Body of pancreas (tissue), 4 donors: Measurements from ENCODE around the gene EFNA2. TPM values are rescaled to one million over a fixed set of nuclear protein-coding genes. Genes with fewer than 3 reads are reported as not detected.

Source experiments
- ATAC-seq: fragments of 150-250 bp; one replicate; pipeline ENCODE4 v1.9.1; 2016
- DNase-seq, 4 donors: peaks; one replicate each; pipeline ENCODE4 v3.0.0-alpha.2; 2019
- H3K27ac ChIP-seq, 4 donors: fragments of 200-600 bp; sonication (generic); 1 replicate in 3 of 4; 2 replicates in 1 of 4; pipeline versions ENCODE4 v1.5.1 to v1.6.1; 2016 to 2019; ENCODE audit warnings: mild to moderate bottlenecking in 1 of 4, mixed read lengths in 1 of 4, moderate library complexity in 1 of 4
- H3K27me3 ChIP-seq, 2 donors: fragments of 200-600 bp; sonication (generic); one replicate each; pipeline ENCODE4 v1.6.0; 2016; ENCODE audit warnings: mild to moderate bottlenecking in 1 of 2
- H3K36me3 ChIP-seq, 2 donors: fragments of 200-600 bp; sonication (generic); replicated peaks in 1 of 2; 2 replicates each; pipeline ENCODE4 v1.5.1; 2016; ENCODE audit warnings: low read depth in 2 of 2; ENCODE audit not compliant: insufficient read depth in 1 of 2
- H3K4me1 ChIP-seq: fragments of 200-600 bp; sonication (generic); one replicate; pipeline ENCODE4 v1.6.0; 2016
- H3K4me3 ChIP-seq, 2 donors: fragments of 200-600 bp; sonication (generic); 1 replicate in 1 of 2; 2 replicates in 1 of 2; pipeline ENCODE4 v1.5.1; 2016 to 2019
- H3K9me3 ChIP-seq, 3 donors: fragments of 200-600 bp; sonication (generic); 1 replicate in 2 of 3; 2 replicates in 1 of 3; pipeline ENCODE4 v1.5.1; 2016
- CTCF ChIP-seq, 7 experiments: fragments of 450-650 bp in 4 of 7; fragments of 200-600 bp in 3 of 7; sonication (generic) in 3 of 7; IDR thresholded peaks; one replicate each; pipeline ENCODE4 v1.5.1; 2016 to 2019; ENCODE audit warnings: antibody characterized with exemption in 7 of 7
- POLR2A ChIP-seq, 3 donors: fragments of 450-650 bp; IDR thresholded peaks; one replicate each; pipeline ENCODE4 v1.6.1; 2016; ENCODE audit warnings: antibody characterized with exemption in 3 of 3, mild to moderate bottlenecking in 2 of 3
- WGBS, 2 donors: methylation state at CpG; one replicate each; pipeline ENCODE4 v1.1.5; 2017; 5-methylcytosine and 5-hydroxymethylcytosine counted together
- intact Hi-C: fragments of 100-400 bp; cut with DNase I; formaldehyde crosslinking; loops from one replicate; pipeline ENCODE4 v1.15.1; 2023
- total RNA-seq, 2 donors: library from RNA; depleted of rRNA; stranded (reverse); fragments of >200 nt; gene quantifications; one replicate each; pipeline ENCODE4 v1.1.0, GENCODE V29; 2016

EFNA2 gene
- total RNA-seq, 2 donors from 2014 or later: not detected

- DNase-seq: peak in 1 of 4 donors; percentile 12
- Histone ChIP-seq H3K4me1 (peaks cover 91% of the 10 kb centered on the region), H3K27ac (peak overlapping the region; percentile 97 to 100 (median 100)), H3K36me3 (peaks cover 28 to 30% of the 10 kb centered on the region in 2 donors), H3K27me3 (no peaks in the 10 kb centered on the region), H3K4me3 (no peak overlapping the region), H3K9me3 (no peaks in the 10 kb centered on the region)
- intact Hi-C loops: no loop called here
- WGBS, 2 donors: 82 to 85% methylated on average over 22 to 49 of the region's 52 CpGs
- no peak for ATAC-seq
- TF ChIP-seq POLR2A (IDR thresholded peaks at IDR 0.05): peak in 1 of 3 donors; percentile 5
- TF ChIP-seq CTCF (IDR thresholded peaks at IDR 0.05): no peak
Observed at GRCh38 chr19:1255186-1256161, 30.2 kb upstream of the EFNA2 start.

- TF ChIP-seq CTCF (IDR thresholded peaks at IDR 0.05) (no peak), POLR2A (IDR thresholded peaks at IDR 0.05) (no peak)
- peaks cover 28 to 30% of the 10 kb centered on the region in 2 donors for H3K36me3 ChIP-seq
- WGBS, 2 donors: 89% methylated on average over 46 of the region's 46 CpGs
- H3K27ac ChIP-seq: peak overlapping the region in 2 of 4 donors; percentile 41 to 100
- H3K27me3 ChIP-seq: no peaks in the 10 kb centered on the region
- intact Hi-C loops: no loop called here
- H3K4me1 ChIP-seq: peaks cover 94% of the 10 kb centered on the region
- DNase-seq (peak in 1 of 4 donors; percentile 17), ATAC-seq (no peak)
- no peak overlapping the region for H3K4me3 ChIP-seq
- no peaks in the 10 kb centered on the region for H3K9me3 ChIP-seq
Observed at GRCh38 chr19:1256646-1257474, 28.8 kb upstream of the EFNA2 start.

- DNase-seq (no peak), ATAC-seq (no peak)
- H3K4me1 ChIP-seq: peaks cover 94% of the 10 kb centered on the region
- WGBS, 2 donors: 69 to 71% methylated on average over 23 of the region's 23 CpGs
- no peak overlapping the region for H3K4me3 ChIP-seq
- H3K27ac ChIP-seq: peak overlapping the region in 3 of 4 donors; percentile 98 to 100 (median 98)
- no peak for TF ChIP-seq CTCF (IDR thresholded peaks at IDR 0.05)
- no peak for TF ChIP-seq POLR2A (IDR thresholded peaks at IDR 0.05)
- H3K27me3 ChIP-seq: no peaks in the 10 kb centered on the region
- H3K9me3 ChIP-seq: no peaks in the 10 kb centered on the region
- intact Hi-C loops: no loop called here
- H3K36me3 ChIP-seq: peaks cover 28 to 30% of the 10 kb centered on the region in 2 donors
Observed at GRCh38 chr19:1257475-1258162, 28.1 kb upstream of the EFNA2 start.

- Histone ChIP-seq H3K9me3 (no peaks in the 10 kb centered on the region), H3K27me3 (no peaks in the 10 kb centered on the region), H3K27ac (peak overlapping the region in 3 of 4 donors; percentile 98 to 100 (median 98)), H3K4me3 (no peak overlapping the region), H3K36me3 (peaks cover 28 to 30% of the 10 kb centered on the region in 2 donors), H3K4me1 (peaks cover 94% of the 10 kb centered on the region)
- intact Hi-C loops: no loop called here
- TF ChIP-seq POLR2A (IDR thresholded peaks at IDR 0.05) (no peak), CTCF (IDR thresholded peaks at IDR 0.05) (no peak)
- ATAC-seq (no peak), DNase-seq (no peak)
- WGBS, 2 donors: 80 to 82% methylated on average over 8 of the region's 8 CpGs
Observed at GRCh38 chr19:1258163-1258492, 27.5 kb upstream of the EFNA2 start.
